Activated naive CD8-positive, alpha-beta T cell treated with anti-CD3 and anti-CD28 coated beads for 36 hours (primary cell): ENCODE measurements around the gene ANKRD6. TPM values are rescaled to one million over a fixed set of nuclear protein-coding genes. Genes with fewer than 3 reads are reported as not detected.
A peak's percentile ranks its signal among the peaks of the same experiment; 100 is the strongest.

ENCODE experiments used
- DNase-seq: peaks from one replicate; pipeline ENCODE4 v3.0.0; 2021
- H3K27ac Mint-ChIP-seq: one replicate; pipeline ENCODE4 v1.8.0; 2022; ENCODE audit warnings: mild to moderate bottlenecking, moderate library complexity, mixed read lengths
- H3K27me3 Mint-ChIP-seq: one replicate; pipeline ENCODE4 v1.8.0; 2022; ENCODE audit warnings: mild to moderate bottlenecking, mixed read lengths
- H3K36me3 Mint-ChIP-seq: one replicate; pipeline ENCODE4 v1.8.0; 2021; ENCODE audit warnings: mild to moderate bottlenecking, mixed read lengths
- H3K4me1 Mint-ChIP-seq: one replicate; pipeline ENCODE4 v1.8.0; 2021; ENCODE audit warnings: mixed read lengths
- H3K4me3 Mint-ChIP-seq: one replicate; pipeline ENCODE4 v1.8.0; 2022; ENCODE audit warnings: mild to moderate bottlenecking, moderate library complexity, mixed read lengths
- H3K9me3 Mint-ChIP-seq: one replicate; pipeline ENCODE4 v1.8.0; 2022; ENCODE audit warnings: mixed read lengths
- total RNA-seq, 2 experiments: library from RNA; stranded (reverse); gene quantifications; one replicate each; pipeline ENCODE4 v1.2.3, GENCODE V29; 2021

ANKRD6 gene
- total RNA-seq, 2 experiments from 2014 or later: 2.0 to 2.2 TPM

GRCh38 chr6:89566008-89566800 lies 133.3 kb downstream of the ANKRD6 start:
- no peak overlapping the region for H3K4me3 Mint-ChIP-seq
- no peak overlapping the region for H3K27ac Mint-ChIP-seq
- DNase-seq: no peak
- no peaks in the 10 kb centered on the region for H3K4me1 Mint-ChIP-seq
- H3K27me3 Mint-ChIP-seq: no peaks in the 10 kb centered on the region
- H3K9me3 Mint-ChIP-seq: no peaks in the 10 kb centered on the region
- no peaks in the 10 kb centered on the region for H3K36me3 Mint-ChIP-seq

GRCh38 chr6:89566930-89567629 lies 134.1 kb downstream of the ANKRD6 start:
- no peaks in the 10 kb centered on the region for H3K27me3 Mint-ChIP-seq
- H3K4me3 Mint-ChIP-seq: no peak overlapping the region
- no peak overlapping the region for H3K27ac Mint-ChIP-seq
- no peak for DNase-seq
- H3K4me1 Mint-ChIP-seq: no peaks in the 10 kb centered on the region
- H3K36me3 Mint-ChIP-seq: no peaks in the 10 kb centered on the region
- no peaks in the 10 kb centered on the region for H3K9me3 Mint-ChIP-seq

GRCh38 chr6:89567630-89568390 lies 134.9 kb downstream of the ANKRD6 start:
- no peaks in the 10 kb centered on the region for H3K36me3 Mint-ChIP-seq
- no peak overlapping the region for H3K27ac Mint-ChIP-seq
- no peaks in the 10 kb centered on the region for H3K27me3 Mint-ChIP-seq
- H3K9me3 Mint-ChIP-seq: no peaks in the 10 kb centered on the region
- DNase-seq: no peak
- no peak overlapping the region for H3K4me3 Mint-ChIP-seq
- H3K4me1 Mint-ChIP-seq: no peaks in the 10 kb centered on the region

DNA sequence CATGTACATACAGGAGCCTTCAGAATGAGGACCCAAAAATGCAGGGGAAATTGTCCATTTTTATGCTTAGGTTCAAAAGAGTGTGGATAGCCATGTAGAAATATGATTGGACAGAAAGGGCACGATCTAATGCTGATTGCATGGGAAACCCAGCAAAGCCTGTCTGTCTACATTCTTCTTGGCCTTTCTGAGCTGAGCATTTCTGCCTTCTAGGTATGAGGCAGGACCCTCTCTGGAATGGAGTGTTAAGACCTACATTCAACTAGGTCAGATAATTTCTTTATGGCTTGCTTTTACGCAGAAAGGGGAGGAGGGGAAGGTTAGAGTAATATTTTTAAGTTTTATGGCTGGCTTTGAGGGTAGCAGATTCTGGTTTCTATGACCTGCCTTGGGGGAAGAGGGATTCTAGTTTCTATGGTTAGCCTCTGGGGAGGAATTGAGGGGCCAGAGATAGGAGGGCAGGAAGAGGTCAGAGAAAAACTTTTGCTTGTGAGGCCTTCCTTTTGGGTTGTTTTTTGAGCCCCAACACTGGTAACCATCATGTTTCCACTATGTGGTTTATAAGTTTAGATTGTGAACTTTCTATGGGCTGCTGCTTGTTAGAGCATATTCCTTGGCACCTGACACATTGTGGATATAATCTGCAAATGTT lies 142.1 kb downstream of the ANKRD6 start:
- Mint-ChIP-seq H3K27me3 (no peaks in the 10 kb centered on the region), H3K27ac (peak overlapping the region; percentile 2), H3K9me3 (no peaks in the 10 kb centered on the region), H3K4me3 (no peak overlapping the region), H3K36me3 (no peaks in the 10 kb centered on the region), H3K4me1 (peaks cover 5% of the 10 kb centered on the region)
- no peak for DNase-seq

DNA sequence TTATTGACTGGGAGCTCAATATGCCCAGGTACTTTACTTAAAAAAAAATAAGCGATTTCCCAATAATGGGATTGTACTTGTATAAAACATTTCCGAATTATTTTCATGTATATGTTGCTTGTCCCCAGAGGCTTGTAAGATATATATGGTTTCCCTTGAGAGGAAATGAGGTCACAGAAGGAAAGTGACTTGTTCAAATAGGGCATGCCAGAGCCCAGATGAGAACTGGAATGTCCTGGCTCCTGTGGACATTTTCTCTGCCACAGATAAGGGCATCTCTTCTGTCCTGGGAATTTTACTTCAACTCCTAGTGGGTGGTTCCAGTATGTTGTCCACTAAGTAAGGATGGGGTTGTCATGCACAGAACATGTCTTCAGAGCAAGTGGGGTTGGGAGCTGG lies 142.6 kb downstream of the ANKRD6 start:
- Mint-ChIP-seq H3K27me3 (no peaks in the 10 kb centered on the region), H3K36me3 (no peaks in the 10 kb centered on the region), H3K4me1 (peaks cover 5% of the 10 kb centered on the region), H3K27ac (no peak overlapping the region), H3K4me3 (no peak overlapping the region), H3K9me3 (no peaks in the 10 kb centered on the region)
- DNase-seq: no peak

GRCh38 chr6:89580997-89581666 lies 148.2 kb downstream of the ANKRD6 start:
- H3K27me3 Mint-ChIP-seq: no peaks in the 10 kb centered on the region
- H3K36me3 Mint-ChIP-seq: no peaks in the 10 kb centered on the region
- no peak overlapping the region for H3K4me3 Mint-ChIP-seq
- DNase-seq: no peak
- no peak overlapping the region for H3K27ac Mint-ChIP-seq
- no peaks in the 10 kb centered on the region for H3K9me3 Mint-ChIP-seq
- H3K4me1 Mint-ChIP-seq: no peaks in the 10 kb centered on the region

DNA sequence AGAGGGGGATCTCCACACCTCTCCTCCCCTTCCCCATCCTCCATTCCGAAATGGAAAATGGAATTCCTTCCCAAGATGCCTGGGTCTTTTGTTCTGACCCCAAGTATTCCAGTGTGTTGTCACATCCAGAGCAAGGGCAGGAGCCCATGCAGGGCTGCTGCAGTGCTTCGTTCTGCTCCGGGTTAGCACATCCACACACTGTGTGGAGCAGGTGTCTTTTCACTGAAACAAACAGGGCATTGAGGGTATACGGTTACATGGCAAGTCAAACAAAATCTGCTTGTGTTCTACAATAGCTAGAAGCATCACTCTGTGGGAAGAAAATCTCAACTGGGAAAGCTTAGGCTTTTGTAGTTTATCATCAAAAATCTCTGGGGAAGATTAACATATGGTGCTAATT lies 148.7 kb downstream of the ANKRD6 start:
- DNase-seq: no peak
- Mint-ChIP-seq H3K4me1 (no peaks in the 10 kb centered on the region), H3K4me3 (no peak overlapping the region), H3K36me3 (no peaks in the 10 kb centered on the region), H3K9me3 (no peaks in the 10 kb centered on the region), H3K27ac (no peak overlapping the region), H3K27me3 (no peaks in the 10 kb centered on the region)

DNA sequence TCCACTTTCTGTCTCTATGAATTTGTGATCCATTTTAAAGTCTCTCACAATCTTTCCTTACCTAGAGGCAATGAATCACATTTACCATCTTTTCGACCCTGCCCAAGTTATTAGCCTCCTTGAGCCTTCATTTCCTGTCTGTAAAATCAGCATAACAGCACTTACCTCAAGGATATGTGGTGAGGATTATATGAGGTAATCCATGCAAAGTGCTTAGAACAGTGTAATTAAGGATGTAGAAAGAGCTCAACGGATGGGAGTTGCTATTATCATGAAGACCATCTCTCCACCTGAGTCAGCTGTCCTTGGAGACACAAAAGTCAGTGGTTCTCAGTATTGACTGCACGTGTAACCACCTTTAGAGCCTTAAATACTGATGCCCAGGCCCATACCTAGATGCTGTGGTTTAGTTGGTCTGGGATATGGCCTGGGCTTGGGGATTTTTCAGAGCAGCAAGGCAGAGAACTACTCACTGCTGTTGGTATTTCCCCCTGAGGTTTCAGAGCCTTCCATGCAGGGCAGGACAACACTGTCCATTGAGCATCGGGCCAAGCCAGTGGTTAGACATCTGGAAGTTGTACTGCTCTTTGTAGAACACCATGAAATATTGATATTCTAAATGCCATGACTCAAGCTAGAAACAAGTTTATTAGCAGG lies 149.8 kb downstream of the ANKRD6 start:
- no peak for DNase-seq
- no peaks in the 10 kb centered on the region for H3K9me3 Mint-ChIP-seq
- no peak overlapping the region for H3K4me3 Mint-ChIP-seq
- H3K36me3 Mint-ChIP-seq: no peaks in the 10 kb centered on the region
- no peak overlapping the region for H3K27ac Mint-ChIP-seq
- H3K4me1 Mint-ChIP-seq: no peaks in the 10 kb centered on the region
- H3K27me3 Mint-ChIP-seq: no peaks in the 10 kb centered on the region

DNA sequence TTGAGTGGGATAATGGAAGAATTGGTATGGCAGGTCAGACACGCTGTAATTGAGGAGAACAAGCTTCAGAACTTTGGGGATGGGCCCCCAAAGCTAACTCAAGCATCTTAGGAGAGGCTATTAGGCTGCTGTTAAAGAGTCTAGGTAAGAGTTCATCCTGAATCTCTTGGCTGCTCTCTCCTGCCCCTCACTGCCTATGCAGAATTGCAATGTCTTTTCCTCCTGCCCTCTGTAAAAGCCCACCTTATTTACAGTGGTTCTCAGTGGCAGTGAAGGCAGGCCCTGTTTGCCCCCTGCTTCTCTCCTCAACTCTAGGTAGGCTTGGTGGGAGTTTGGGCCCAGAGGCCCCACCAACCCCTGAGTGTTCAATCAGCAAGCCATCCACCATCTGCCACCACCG lies 150.6 kb downstream of the ANKRD6 start:
- no peaks in the 10 kb centered on the region for H3K4me1 Mint-ChIP-seq
- no peak for DNase-seq
- no peaks in the 10 kb centered on the region for H3K9me3 Mint-ChIP-seq
- H3K27ac Mint-ChIP-seq: no peak overlapping the region
- no peaks in the 10 kb centered on the region for H3K27me3 Mint-ChIP-seq
- no peaks in the 10 kb centered on the region for H3K36me3 Mint-ChIP-seq
- H3K4me3 Mint-ChIP-seq: no peak overlapping the region

DNA sequence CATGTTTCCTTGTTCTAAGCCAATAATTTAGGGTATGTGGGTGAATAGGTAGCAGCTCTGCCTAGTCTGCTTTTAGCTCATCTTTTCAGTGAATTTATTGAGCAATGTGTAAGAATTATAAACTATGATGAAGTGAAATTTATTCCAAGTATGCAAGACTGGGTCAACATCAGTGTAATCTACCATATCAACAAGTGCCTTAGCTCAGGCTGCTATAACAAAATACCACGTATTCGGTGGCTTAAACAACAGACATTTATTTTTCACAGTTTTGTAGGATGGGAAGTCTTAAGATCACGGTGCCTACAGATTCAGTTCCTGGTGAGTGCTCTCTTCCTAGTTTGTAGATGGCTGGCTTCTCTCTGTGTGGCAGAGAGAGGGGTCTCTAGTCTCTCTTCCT lies 151.6 kb downstream of the ANKRD6 start:
- no peaks in the 10 kb centered on the region for H3K4me1 Mint-ChIP-seq

DNA sequence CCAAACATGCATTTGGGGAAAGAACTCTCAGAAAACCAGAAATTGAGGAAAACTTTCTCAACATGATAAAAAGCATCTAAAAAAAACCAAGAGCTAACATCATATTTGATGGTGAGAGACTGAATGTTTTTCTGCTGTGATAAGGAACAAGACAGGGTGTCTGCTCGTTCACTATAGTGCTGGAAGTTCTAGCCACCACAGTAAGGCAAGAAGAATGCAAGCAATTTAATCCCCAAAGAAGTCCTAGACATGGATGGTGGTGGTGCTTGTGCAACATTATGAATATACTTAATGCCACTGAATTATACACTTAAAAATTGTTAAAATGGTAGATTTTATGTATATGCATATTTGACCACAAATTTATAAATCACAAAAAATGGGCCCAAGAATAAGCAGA lies 152.2 kb downstream of the ANKRD6 start:
- no peaks in the 10 kb centered on the region for H3K4me1 Mint-ChIP-seq
- no peak for DNase-seq
- H3K9me3 Mint-ChIP-seq: no peaks in the 10 kb centered on the region
- H3K27me3 Mint-ChIP-seq: no peaks in the 10 kb centered on the region
- no peak overlapping the region for H3K4me3 Mint-ChIP-seq
- H3K27ac Mint-ChIP-seq: no peak overlapping the region
- no peaks in the 10 kb centered on the region for H3K36me3 Mint-ChIP-seq

More for the DNA sequence above, 151.6 kb downstream of the ANKRD6 start:
- no peaks in the 10 kb centered on the region for H3K9me3 Mint-ChIP-seq
- no peaks in the 10 kb centered on the region for H3K27me3 Mint-ChIP-seq
- no peak overlapping the region for H3K4me3 Mint-ChIP-seq
- H3K27ac Mint-ChIP-seq: no peak overlapping the region
- no peaks in the 10 kb centered on the region for H3K36me3 Mint-ChIP-seq
- DNase-seq: no peak

DNA sequence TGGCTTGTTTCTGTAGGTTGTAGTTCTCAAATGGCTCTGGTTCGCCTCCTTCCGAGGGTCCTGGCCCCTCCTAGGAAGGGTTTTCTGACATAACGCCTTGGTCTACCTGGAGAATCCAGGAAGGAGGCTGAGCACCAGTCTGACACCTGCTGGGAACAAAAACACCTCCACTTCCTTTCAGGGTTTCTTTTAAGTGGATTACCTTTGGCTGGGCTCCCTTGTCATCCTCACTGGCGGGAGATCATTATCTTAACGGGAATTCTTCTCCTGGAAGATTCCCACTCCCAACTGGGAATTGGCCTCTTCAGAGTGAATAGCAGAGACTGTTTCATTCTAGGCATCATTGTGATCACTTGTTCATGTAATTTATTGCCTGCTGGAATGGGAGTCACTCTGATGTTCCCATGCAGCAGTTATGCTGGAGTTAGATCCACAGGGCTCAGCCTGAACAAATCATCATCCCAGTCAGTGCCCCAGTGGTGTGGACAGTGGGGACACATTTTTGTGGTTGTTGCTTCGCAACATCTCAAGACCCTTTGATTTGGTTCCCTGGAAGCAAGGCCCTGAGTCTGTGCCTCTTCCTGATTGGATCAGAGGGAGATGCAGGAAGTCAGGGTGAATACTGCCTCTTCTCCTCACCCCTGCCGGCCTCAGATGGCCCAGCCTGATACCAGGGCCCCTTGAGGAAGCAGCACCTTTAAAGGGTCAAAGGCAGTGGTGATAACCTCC lies 156.5 kb downstream of the ANKRD6 start:
- no peaks in the 10 kb centered on the region for H3K9me3 Mint-ChIP-seq
- H3K27me3 Mint-ChIP-seq: no peaks in the 10 kb centered on the region
- H3K4me3 Mint-ChIP-seq: no peak overlapping the region
- no peak overlapping the region for H3K27ac Mint-ChIP-seq
- DNase-seq: no peak
- no peaks in the 10 kb centered on the region for H3K4me1 Mint-ChIP-seq
- no peaks in the 10 kb centered on the region for H3K36me3 Mint-ChIP-seq

GRCh38 chr6:89590133-89590532 lies 157.2 kb downstream of the ANKRD6 start:
- Mint-ChIP-seq H3K36me3 (no peaks in the 10 kb centered on the region), H3K9me3 (no peaks in the 10 kb centered on the region), H3K4me1 (no peaks in the 10 kb centered on the region), H3K27ac (no peak overlapping the region), H3K4me3 (no peak overlapping the region), H3K27me3 (no peaks in the 10 kb centered on the region)
- no peak for DNase-seq

DNA sequence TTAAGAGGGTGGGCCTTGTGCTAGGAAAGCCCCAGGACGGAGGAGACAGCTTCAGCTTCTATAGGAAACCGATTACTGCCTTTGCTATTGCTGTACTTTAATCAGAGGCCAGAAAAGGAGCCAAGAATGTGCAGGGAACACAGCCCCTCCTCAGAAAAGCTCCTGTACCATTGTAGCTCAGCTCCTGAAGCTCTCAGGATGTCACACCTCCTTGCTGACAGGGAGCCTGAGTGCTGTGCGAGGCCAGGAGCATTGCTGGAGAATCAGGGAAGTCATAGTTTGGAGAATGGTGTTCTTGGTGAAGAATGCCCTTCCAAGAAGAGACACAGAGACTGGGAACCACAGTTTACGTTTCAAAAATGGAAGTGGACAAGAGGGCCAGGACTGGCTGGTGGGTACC lies 158.8 kb downstream of the ANKRD6 start:
- Mint-ChIP-seq H3K9me3 (peaks cover 12% of the 10 kb centered on the region), H3K4me3 (no peak overlapping the region), H3K27me3 (no peaks in the 10 kb centered on the region), H3K36me3 (peaks cover 13% of the 10 kb centered on the region), H3K27ac (no peak overlapping the region), H3K4me1 (peaks cover 13% of the 10 kb centered on the region)
- DNase-seq: no peak
